ENCODE data around the gene CSF3R. TPM values are rescaled to one million over a fixed set of nuclear protein-coding genes. Genes with fewer than 3 reads are reported as not detected.

Gene CSF3R
- total RNA-seq, 1 experiment from 2014 or later, result not detected

DNA sequence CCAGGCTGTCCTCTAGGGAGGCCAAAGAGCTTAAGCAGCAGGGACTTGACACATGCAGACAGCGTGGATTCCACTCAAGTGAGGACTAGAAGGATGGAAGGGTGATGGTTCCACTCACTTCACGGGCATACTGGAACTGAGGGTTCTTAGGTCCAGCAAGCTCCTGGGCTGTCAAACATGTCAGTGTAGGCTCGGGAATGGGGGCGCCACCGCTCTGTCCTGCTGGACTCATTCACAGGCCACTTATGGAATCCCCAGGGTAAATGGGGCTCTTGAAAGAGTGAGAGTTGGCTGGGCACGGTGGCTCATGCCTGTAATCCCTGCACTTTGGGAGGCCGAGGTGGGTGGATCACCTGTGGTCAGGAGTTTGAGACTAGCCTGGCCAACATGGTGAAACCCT lies 27.7 kb upstream of the CSF3R start:
- TF ChIP-seq, protein P1, sequence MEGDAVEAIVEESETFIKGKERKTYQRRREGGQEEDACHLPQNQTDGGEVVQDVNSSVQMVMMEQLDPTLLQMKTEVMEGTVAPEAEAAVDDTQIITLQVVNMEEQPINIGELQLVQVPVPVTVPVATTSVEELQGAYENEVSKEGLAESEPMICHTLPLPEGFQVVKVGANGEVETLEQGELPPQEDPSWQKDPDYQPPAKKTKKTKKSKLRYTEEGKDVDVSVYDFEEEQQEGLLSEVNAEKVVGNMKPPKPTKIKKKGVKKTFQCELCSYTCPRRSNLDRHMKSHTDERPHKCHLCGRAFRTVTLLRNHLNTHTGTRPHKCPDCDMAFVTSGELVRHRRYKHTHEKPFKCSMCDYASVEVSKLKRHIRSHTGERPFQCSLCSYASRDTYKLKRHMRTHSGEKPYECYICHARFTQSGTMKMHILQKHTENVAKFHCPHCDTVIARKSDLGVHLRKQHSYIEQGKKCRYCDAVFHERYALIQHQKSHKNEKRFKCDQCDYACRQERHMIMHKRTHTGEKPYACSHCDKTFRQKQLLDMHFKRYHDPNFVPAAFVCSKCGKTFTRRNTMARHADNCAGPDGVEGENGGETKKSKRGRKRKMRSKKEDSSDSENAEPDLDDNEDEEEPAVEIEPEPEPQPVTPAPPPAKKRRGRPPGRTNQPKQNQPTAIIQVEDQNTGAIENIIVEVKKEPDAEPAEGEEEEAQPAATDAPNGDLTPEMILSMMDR (conservative IDR thresholded peaks at IDR 0.05; ENCODE audit: low read depth, low read length), result no peak
- TF ChIP-seq EZH2 (IDR thresholded peaks at IDR 0.05; ENCODE audit: borderline replicate concordance, low read depth, low read length, poor library complexity, severe bottlenecking), result no peak
- Histone ChIP-seq H3K4me3 (ENCODE audit: low read depth, low read length, poor library complexity, severe bottlenecking) (no peak overlapping the region), H3K4me1 (ENCODE audit: insufficient read depth, low read length, poor library complexity, severe bottlenecking) (no peaks in the 10 kb centered on the region), H3K27me3 (replicated peaks; ENCODE audit: insufficient read depth, low read depth, low read length, poor library complexity) (no peaks in the 10 kb centered on the region), H3K27ac (ENCODE audit: low read depth, low read length, poor library complexity, severe bottlenecking) (no peak overlapping the region), H3K36me3 (ENCODE audit: insufficient read depth, low read length, poor library complexity, severe bottlenecking) (no peaks in the 10 kb centered on the region), H3K9me3 (ENCODE audit: low read depth, low read length, poor library complexity, severe bottlenecking) (no peaks in the 10 kb centered on the region)
- intact Hi-C loops (cut with micrococcal nuclease; ENCODE audit: unreplicated experiment), result no loop called here
- ChIA-PET POLR2A (ENCODE audit: low non-redundant PET) (no interaction called here), CTCF (interaction anchor here (1.2 kb wide), 1 partner anchor 66 kb away, joined by 3 read pairs; no protein-coding TSS in a partner anchor)
- no TSS peak for BruUV-seq (replicated peaks)
- DNase-seq (ENCODE audit: low spot score), result no peak

DNA sequence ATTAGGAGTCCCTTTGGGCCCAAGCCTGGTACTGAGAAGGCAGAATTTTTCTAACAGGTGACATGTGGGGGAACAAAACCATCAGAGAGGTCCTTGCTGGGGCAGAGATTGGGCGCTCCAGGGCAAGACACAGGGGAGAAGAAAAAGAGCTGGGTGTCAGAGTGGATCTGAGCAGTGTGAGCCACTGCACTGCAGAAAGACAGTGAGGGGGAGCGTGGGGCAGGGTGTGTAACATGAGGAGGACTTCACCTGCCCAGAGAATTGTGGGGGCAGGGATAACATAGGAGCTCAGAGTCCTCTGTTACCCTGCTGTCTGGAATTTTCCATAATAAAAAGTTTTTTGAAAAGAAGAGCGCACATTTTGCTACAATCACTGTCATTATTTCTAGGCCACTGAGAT lies 25.5 kb upstream of the CSF3R start:
- no peaks in the 10 kb centered on the region for H3K9me3 ChIP-seq (ENCODE audit: low read depth, low read length, poor library complexity, severe bottlenecking)
- ChIA-PET CTCF (no interaction called here), POLR2A (ENCODE audit: low non-redundant PET) (no interaction called here)
- no peak overlapping the region for H3K4me3 ChIP-seq (ENCODE audit: low read depth, low read length, poor library complexity, severe bottlenecking)
- no peak overlapping the region for H3K27ac ChIP-seq (ENCODE audit: low read depth, low read length, poor library complexity, severe bottlenecking)
- TF ChIP-seq, protein P1 (conservative IDR thresholded peaks at IDR 0.05; ENCODE audit: low read depth, low read length), result no peak
- TF ChIP-seq EZH2 (IDR thresholded peaks at IDR 0.05; ENCODE audit: borderline replicate concordance, low read depth, low read length, poor library complexity, severe bottlenecking), result no peak
- intact Hi-C loops (cut with micrococcal nuclease; ENCODE audit: unreplicated experiment), result no loop called here
- H3K4me1 ChIP-seq (ENCODE audit: insufficient read depth, low read length, poor library complexity, severe bottlenecking), result no peaks in the 10 kb centered on the region
- no peak for DNase-seq (ENCODE audit: low spot score)
- peaks cover 13% of the 10 kb centered on the region for H3K27me3 ChIP-seq (replicated peaks; ENCODE audit: insufficient read depth, low read depth, low read length, poor library complexity)
- no peaks in the 10 kb centered on the region for H3K36me3 ChIP-seq (ENCODE audit: insufficient read depth, low read length, poor library complexity, severe bottlenecking)
- BruUV-seq (replicated peaks), result no TSS peak

DNA sequence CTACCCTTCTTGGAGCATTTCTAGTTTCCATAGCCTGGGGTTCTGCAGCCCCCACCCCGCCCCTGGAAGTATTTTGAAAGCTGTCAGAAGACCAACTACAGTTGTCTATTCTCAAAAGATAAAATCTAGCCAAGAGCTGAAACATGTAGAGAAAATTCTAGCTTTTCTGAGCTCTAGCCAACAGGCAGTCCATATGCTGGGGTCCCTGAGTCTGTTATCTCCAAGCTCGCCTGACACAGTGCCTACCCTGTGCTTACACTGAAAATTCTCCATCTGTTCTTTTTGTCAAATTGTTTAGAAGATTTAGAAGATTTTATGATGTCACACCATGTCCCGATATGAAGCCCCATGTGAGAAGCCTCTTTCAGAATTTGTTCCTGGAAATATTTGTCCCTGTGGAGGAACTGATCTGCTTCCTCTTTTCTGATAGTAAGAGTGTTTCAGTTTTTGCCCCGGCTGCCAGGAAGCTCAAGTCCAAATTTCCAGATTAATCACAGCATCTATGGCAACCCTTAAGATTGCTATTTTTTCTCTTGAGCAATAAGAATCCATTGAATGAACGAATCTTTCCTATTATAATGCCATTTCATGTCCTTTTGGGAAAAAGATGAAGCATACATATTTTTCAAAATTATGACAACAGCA lies 23.7 kb upstream of the CSF3R start:
- ChIA-PET POLR2A (ENCODE audit: low non-redundant PET) (no interaction called here), CTCF (interaction anchor here (1.2 kb wide), 1 partner anchor 10 kb away, joined by 5 read pairs; no protein-coding TSS in a partner anchor)
- no TSS peak for BruUV-seq (replicated peaks)
- H3K36me3 ChIP-seq (ENCODE audit: insufficient read depth, low read length, poor library complexity, severe bottlenecking), result no peaks in the 10 kb centered on the region
- no peak overlapping the region for H3K4me3 ChIP-seq (ENCODE audit: low read depth, low read length, poor library complexity, severe bottlenecking)
- DNase-seq (ENCODE audit: low spot score), result no peak
- H3K9me3 ChIP-seq (ENCODE audit: low read depth, low read length, poor library complexity, severe bottlenecking), result no peaks in the 10 kb centered on the region
- intact Hi-C loops (cut with micrococcal nuclease; ENCODE audit: unreplicated experiment), result no loop called here
- H3K27ac ChIP-seq (ENCODE audit: low read depth, low read length, poor library complexity, severe bottlenecking), result no peak overlapping the region
- no peaks in the 10 kb centered on the region for H3K4me1 ChIP-seq (ENCODE audit: insufficient read depth, low read length, poor library complexity, severe bottlenecking)
- peaks cover 19% of the 10 kb centered on the region for H3K27me3 ChIP-seq (replicated peaks; ENCODE audit: insufficient read depth, low read depth, low read length, poor library complexity)
- TF ChIP-seq, protein P1 (conservative IDR thresholded peaks at IDR 0.05; ENCODE audit: low read depth, low read length), result no peak
- TF ChIP-seq EZH2 (IDR thresholded peaks at IDR 0.05; ENCODE audit: borderline replicate concordance, low read depth, low read length, poor library complexity, severe bottlenecking), result no peak

Data from A673 (cell line).